MCF 10A (cell line): ENCODE data around the gene CCDC148. TPM values are rescaled to one million over a fixed set of nuclear protein-coding genes. Genes with fewer than 3 reads are reported as not detected.

Source experiments
- BruUV-seq: library from RNA; stranded (reverse); fragments of 400-500 nt; replicated peaks from 2 replicates; lab custom pipeline; 2021; lab: Mats Ljungman, UMichigan
- CTCF ChIA-PET: fragments of 300-600 bp; sonication (Branson Sonifier 250); formaldehyde crosslinking; extraction: SDS; loops from one replicate; lab custom pipeline; 2021; ENCODE audit warnings: antibody characterized with exemption, inconsistent platforms; lab: Yijun Ruan, JAX
- POLR2A ChIA-PET: fragments of 300-600, 350-650 bp; sonication (Branson Sonifier 250); formaldehyde crosslinking; extraction: SDS; loops from one replicate; lab custom pipeline; 2020; ENCODE audit warnings: antibody characterized with exemption, inconsistent platforms; lab: Yijun Ruan, JAX
- DNase-seq: peaks from one replicate; pipeline ENCODE4 v3.0.0-alpha.2; 2018; ENCODE audit not compliant: unreplicated experiment
- H3K27ac Mint-ChIP-seq: one replicate; pipeline ENCODE4 v1.8.0; 2022; ENCODE audit warnings: mild to moderate bottlenecking, low read depth, mixed read lengths; ENCODE audit not compliant: unreplicated experiment
- H3K27me3 Mint-ChIP-seq: one replicate; pipeline ENCODE4 v1.8.0; 2022; ENCODE audit warnings: mixed read lengths; ENCODE audit not compliant: insufficient read depth, unreplicated experiment
- H3K36me3 Mint-ChIP-seq: one replicate; pipeline ENCODE4 v1.8.0; 2022; ENCODE audit warnings: mild to moderate bottlenecking, moderate library complexity, mixed read lengths; ENCODE audit not compliant: insufficient read depth, unreplicated experiment
- H3K4me1 Mint-ChIP-seq: one replicate; pipeline ENCODE4 v1.8.0; 2022; ENCODE audit warnings: mixed read lengths; ENCODE audit not compliant: insufficient read depth, unreplicated experiment
- H3K4me3 Mint-ChIP-seq: one replicate; pipeline ENCODE4 v1.8.0; 2022; ENCODE audit warnings: mild to moderate bottlenecking, moderate library complexity, mixed read lengths; ENCODE audit not compliant: unreplicated experiment
- H3K9me3 Mint-ChIP-seq: one replicate; pipeline ENCODE4 v1.8.0; 2022; ENCODE audit warnings: mixed read lengths; ENCODE audit not compliant: unreplicated experiment
- intact Hi-C: fragments of 100-400 bp; cut with micrococcal nuclease; formaldehyde crosslinking; loops from 2 replicates; pipeline ENCODE4 v1.14.1; 2022
- total RNA-seq: library from RNA; stranded (reverse); gene quantifications from 2 replicates; pipeline ENCODE4 v1.2.3, GENCODE V29; 2022
- TF ChIP-seq, protein P1 (sequence below): fragments of 200-600 bp; IDR thresholded peaks from one replicate; pipeline ENCODE4 v1.8.0; 2022; ENCODE audit warnings: antibody characterized with exemption, mild to moderate bottlenecking; ENCODE audit not compliant: unreplicated experiment

The CCDC148 gene
- total RNA-seq, 1 experiment from 2014 or later, result 0.51 TPM

DNA sequence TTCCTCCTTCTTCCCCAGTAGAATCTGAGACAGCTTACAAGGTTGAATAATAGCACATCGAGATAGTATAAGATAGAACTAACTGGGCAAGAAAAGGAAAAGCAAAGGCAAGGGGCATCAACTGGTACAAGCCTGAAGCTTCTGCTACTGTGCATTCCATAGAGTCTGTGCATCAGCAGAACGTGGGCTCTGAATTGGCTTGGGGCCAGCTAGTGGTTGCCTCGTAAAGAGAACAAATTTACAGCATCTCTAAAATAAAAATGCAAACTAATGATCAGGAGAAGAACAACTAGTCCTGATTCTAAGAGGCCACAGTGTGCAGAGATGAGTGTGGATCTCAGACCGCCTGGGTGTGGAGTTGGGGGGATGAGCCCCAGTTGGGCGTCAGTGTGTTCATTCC is 318.3 kb downstream of the CCDC148 start:
- Mint-ChIP-seq H3K9me3 (no peaks in the 10 kb centered on the region), H3K4me3 (no peak overlapping the region), H3K36me3 (no peaks in the 10 kb centered on the region), H3K27me3 (no peaks in the 10 kb centered on the region), H3K27ac (no peak overlapping the region), H3K4me1 (no peaks in the 10 kb centered on the region)
- peak; percentile 32 for DNase-seq
- intact Hi-C loops, result no loop called here
- TF ChIP-seq, protein P1, sequence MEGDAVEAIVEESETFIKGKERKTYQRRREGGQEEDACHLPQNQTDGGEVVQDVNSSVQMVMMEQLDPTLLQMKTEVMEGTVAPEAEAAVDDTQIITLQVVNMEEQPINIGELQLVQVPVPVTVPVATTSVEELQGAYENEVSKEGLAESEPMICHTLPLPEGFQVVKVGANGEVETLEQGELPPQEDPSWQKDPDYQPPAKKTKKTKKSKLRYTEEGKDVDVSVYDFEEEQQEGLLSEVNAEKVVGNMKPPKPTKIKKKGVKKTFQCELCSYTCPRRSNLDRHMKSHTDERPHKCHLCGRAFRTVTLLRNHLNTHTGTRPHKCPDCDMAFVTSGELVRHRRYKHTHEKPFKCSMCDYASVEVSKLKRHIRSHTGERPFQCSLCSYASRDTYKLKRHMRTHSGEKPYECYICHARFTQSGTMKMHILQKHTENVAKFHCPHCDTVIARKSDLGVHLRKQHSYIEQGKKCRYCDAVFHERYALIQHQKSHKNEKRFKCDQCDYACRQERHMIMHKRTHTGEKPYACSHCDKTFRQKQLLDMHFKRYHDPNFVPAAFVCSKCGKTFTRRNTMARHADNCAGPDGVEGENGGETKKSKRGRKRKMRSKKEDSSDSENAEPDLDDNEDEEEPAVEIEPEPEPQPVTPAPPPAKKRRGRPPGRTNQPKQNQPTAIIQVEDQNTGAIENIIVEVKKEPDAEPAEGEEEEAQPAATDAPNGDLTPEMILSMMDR, result no peak
- no TSS peak for BruUV-seq
- CTCF ChIA-PET, result interaction anchor here (0.6 to 0.7 kb wide), 2 partner anchors 279 to 352 kb away, joined by 3 read pairs; no protein-coding TSS in a partner anchor
- POLR2A ChIA-PET, result no interaction called here

DNA sequence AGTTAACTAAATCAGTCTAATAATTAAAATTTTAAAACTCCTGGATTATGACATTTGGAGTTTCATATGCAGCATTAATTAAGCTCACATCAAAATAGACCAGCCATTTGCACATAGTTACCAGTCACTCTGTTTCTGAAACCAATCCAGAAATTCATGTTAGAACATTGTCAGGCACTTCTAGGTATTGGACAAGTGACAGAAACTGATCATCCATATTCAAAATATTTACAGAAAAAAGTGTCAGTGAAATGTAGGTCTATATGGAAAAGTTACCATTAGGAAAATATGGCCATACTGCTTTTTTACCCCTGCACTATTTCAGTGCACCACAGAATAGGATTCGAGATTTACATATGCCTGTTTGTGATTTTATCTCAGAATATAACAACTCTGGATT is 321.5 kb downstream of the CCDC148 start:
- BruUV-seq, result no TSS peak
- peaks cover 6% of the 10 kb centered on the region for H3K9me3 Mint-ChIP-seq
- no peak overlapping the region for H3K4me3 Mint-ChIP-seq
- no peak for DNase-seq
- TF ChIP-seq, protein P1, result no peak
- no peak overlapping the region for H3K27ac Mint-ChIP-seq
- ChIA-PET CTCF (no interaction called here), POLR2A (no interaction called here)
- no peaks in the 10 kb centered on the region for H3K36me3 Mint-ChIP-seq
- intact Hi-C loops, result no loop called here
- no peaks in the 10 kb centered on the region for H3K4me1 Mint-ChIP-seq
- no peaks in the 10 kb centered on the region for H3K27me3 Mint-ChIP-seq

DNA sequence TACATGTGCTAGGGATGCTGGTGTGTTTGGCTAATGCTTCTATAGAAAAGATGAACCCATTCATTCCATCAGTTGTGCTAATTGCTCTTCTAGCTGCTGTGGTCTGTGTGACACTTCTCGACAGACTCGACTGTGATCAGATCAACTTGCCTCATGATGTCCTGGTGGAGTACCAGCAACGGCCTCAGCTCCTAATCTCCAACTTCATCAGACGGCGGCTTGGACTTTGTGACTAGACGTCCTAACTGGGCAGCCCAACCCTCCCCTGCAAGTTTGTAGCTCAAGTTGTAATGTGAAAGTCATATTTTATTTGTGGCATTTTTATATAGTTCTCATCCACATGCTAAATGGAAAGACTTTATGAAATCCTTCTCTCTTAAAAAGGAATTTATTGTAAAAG is 321.9 kb downstream of the CCDC148 start:
- BruUV-seq, result no TSS peak
- no peaks in the 10 kb centered on the region for H3K27me3 Mint-ChIP-seq
- no peak overlapping the region for H3K4me3 Mint-ChIP-seq
- DNase-seq, result no peak
- CTCF ChIA-PET, result no interaction called here
- H3K4me1 Mint-ChIP-seq, result no peaks in the 10 kb centered on the region
- H3K9me3 Mint-ChIP-seq, result peaks cover 6% of the 10 kb centered on the region
- H3K36me3 Mint-ChIP-seq, result no peaks in the 10 kb centered on the region
- POLR2A ChIA-PET, result no interaction called here
- H3K27ac Mint-ChIP-seq, result no peak overlapping the region
- TF ChIP-seq, protein P1, result no peak
- intact Hi-C loops, result no loop called here

DNA sequence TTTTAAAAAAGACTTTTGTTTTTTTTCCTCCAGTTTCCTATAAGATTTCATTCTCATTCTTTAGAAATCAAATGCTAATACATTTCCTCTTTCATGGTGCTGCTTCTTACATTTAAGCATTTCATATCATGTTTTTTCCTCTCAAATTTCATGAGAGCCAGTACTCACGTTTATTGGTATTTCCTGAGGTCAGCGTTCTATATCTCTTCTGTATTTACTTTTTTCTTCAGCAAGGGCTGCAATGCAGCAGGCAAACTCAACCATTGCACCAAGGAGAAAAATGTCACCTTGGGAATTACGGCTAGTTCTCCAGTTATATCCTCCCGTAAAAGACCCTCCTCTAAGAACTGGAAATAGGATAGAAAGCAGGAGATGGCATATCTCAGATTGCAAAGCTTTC is 322.5 kb downstream of the CCDC148 start:
- DNase-seq, result no peak
- Mint-ChIP-seq H3K9me3 (peaks cover 6% of the 10 kb centered on the region), H3K36me3 (no peaks in the 10 kb centered on the region), H3K4me3 (no peak overlapping the region), H3K27ac (no peak overlapping the region), H3K27me3 (no peaks in the 10 kb centered on the region), H3K4me1 (no peaks in the 10 kb centered on the region)
- ChIA-PET CTCF (no interaction called here), POLR2A (no interaction called here)
- TF ChIP-seq, protein P1, result no peak
- no TSS peak for BruUV-seq
- intact Hi-C loops, result no loop called here
